Measurements from ENCODE around the gene DLEU7.

Gene DLEU7

DNA sequence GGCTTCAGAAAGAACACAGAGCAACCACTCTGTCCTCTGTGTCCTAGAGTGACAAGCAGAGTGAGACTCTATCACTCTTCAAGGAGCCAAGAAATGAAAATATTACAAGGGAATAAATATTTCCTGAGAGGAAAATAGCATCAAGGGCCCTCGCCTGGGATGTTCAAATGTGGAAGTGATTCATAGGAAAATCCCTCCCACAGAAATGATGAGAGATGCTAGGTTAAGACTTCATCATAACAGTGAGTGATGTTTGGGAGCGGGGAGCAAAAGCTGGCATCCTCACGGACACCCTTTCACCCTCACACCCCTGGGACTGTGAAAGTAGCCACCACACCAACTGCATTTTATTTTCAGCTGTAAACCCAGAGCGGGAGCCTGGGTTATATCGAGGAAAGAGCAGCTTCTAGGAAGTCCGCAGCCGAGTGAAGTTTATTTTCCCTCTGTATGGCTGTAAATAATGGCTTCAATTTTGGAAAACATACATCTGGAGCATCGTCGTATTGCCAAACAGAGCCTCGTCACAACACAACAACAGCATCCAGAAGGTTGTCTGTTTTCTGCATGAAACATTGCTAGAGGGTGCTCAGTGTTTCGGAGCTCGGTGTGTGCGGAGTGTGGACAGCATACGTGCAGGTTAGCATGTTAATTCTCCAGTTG is 54.8 kb downstream of the DLEU7 start:
- DNase-seq: no peak

DNA sequence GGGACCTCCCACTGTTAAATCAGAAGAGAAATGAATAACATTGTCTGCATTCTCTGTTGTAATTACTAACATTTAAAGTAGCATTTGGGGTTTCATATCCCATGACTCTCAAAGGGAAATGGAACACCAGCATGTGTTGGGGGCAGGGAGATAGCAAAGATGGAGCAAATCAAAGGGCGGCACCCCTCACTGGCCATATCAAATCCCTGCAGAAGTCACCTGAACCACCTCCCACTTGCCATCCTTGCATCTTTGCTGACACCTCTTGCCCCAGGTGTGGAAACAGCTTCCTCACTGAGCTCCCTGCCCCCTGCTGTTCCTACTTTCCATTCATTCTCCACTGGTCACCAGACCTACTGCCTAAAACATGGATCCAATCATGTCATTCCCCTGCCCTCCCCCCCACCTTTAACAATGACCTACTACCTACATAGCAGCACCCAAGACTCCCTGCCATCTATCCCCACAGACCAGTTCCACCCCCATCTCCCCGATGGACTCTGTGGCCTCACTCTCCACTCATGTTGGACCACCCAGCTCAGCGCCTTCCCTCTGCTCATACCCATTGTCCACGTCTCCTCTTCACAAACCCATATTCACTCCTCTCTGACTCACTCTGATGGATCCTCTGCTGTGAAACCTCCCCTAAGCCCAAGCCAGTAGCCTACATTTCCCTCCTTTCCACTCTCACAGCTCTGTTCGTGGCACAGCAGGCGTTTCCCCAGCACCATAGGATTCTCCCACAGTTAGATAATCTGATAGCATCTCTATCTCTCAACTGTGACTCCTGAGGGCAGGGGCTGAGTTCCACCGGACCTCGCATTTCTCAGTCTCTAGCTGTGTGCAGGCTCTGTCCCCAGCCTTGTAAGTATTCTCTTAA is 55.9 kb downstream of the DLEU7 start:
- DNase-seq: no peak

DNA sequence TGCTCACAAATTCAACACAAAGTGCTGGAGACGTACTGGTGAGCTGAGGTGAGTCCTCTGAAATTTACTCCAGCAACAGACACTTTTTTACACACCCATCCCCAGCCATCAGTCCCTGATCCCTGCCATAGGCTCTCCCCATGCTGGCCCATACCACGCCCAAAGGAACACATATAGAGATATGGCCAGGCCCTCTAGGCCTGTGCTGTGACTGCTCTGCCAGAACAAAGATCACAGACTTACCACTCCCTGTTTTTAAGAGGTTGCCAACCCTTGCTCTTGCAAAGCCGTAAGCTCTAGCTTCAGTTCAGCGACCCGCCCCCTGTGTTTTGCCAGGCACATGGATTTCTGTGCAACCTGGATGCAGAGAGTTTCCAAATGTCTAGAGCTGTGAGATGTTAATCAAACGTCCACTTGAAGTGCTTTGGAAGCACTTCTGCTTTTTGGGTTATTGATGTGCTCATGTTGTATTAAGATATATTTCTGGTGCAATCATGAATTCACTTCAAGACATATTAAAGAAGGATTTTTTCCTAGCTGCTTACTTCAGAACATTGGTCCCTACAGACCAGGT is 59.7 kb downstream of the DLEU7 start:
- DNase-seq: no peak

DNA sequence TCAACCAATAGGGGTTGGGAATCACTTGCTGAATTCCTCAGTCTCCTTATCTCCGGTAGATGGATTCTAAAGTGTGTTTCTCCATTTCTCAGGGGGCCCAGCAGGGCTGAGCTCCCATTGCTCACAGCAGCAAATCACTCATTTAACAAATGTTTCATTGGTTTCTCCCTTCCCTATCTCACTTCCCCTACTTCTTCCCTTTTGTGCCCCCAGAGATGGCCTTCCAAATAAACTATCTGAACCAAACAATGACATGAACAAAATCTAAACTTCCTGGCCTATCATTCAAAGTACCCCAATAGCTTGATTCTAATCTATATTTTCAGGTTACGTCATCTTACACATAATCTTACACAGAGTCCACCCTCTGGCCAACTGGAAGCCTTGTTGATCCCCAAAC is 60.4 kb downstream of the DLEU7 start:
- no peak for DNase-seq

DNA sequence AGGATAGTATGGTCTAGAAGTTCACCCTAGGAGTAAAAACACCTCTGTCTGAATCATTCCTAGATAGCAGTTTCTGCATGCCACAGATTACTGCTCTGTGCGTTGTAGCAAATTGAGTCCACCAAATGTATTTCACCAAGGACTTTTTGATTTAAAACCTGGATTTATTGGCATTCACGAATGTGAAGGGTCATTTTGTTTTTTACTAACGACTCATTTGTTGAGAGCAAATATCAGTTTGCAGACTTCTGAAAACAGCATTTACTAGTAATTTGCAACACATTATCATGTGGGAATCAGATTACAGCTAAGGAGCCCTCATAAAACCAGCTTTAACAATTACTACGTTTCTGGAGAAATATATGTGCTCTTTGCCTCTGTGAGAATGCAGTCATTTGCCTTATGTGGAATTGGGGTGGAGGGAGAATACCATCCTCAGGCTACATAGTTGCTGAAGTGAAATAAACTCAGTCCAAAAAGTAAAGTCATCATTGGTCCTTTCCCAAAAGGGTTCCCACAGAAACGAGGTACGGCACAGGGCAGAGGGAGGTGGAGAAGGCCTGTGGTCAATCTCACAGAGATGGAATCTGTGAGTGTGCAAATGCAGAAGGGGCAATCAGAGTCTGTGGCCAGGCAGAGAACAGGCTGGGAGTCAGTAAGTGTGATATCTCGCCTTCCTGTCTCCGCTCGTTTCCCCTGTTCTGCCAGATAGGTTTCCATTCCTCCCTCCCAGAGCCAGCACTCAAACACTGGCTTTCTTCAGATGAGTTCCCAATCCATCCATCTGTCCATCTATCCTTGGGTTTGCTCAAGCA is 63.1 kb downstream of the DLEU7 start:
- no peak for DNase-seq

DNA sequence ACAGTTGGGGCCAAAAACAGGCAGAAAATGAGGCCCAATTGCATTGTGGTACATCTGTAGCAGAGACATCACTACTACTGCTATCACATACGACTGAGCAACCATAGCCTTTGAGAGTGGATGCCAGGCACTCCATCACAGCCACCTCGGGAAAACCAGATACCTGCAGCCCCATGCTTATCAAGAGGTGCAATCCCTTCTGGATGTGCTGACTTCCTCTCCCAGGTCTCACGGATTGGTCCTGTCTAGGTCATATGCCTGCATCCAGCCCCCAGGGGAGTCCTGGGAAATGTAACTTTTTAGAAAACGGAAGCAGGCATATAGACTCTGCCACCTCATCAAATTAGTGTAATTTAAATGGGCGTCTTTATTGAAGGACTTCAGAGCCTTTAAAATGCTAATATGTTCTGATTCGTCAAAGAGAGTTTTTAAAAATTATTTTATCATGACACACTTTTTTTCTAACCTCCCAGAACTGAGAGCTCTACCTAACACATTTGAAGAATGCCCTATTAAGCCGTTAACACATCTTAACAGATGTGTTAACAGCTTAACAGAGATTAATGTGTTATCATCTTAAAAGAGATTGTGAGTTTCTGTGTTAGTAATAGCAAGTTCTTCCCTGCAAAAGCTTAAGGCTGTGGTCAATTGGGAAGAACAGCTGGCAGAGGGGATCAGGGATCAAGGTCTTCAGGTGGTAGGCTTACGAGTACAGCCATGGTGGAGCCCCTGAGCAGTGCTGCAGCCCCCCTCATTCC is 63.9 kb downstream of the DLEU7 start:
- DNase-seq: no peak
